ENCODE results near the gene MTMR11.
A peak's percentile ranks its signal among the peaks of the same experiment; 100 is the strongest.
"Not testable (repeated sequence)": the region's sequence is repeated elsewhere in the genome, so short reads cannot be mapped to it uniquely, and the experiment has no call there.

MTMR11 gene

DNA sequence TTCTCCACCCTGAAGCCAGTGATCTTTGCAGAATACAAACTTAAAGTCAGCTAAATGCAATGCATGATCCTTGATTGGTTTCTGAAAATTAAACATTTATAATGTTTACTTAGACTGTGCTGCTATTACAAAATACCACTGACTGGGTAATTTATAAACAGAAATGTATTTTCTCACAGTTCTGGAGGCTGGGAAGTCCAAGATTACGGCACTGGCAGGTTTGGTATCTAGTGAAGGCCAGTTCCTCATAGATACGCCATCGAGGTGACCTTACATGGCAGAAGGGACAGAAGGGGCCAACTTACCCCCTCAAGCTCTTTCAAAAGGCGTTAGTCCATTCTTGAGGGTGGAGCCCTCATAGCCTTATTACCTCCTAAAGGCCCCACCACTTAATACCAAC, 40.1 kb downstream of the MTMR11 start:
- no peak overlapping the region for H3K4me3 Mint-ChIP-seq
- H3K9me3 Mint-ChIP-seq: no peaks in the 10 kb centered on the region
- no peak overlapping the region for H3K27ac Mint-ChIP-seq
- H3K27me3 Mint-ChIP-seq (ENCODE audit: low read depth): no peaks in the 10 kb centered on the region
- peaks cover 4% of the 10 kb centered on the region for H3K36me3 Mint-ChIP-seq (ENCODE audit: low read depth)
- peaks cover 14% of the 10 kb centered on the region for H3K4me1 Mint-ChIP-seq (ENCODE audit: low read depth)

DNA sequence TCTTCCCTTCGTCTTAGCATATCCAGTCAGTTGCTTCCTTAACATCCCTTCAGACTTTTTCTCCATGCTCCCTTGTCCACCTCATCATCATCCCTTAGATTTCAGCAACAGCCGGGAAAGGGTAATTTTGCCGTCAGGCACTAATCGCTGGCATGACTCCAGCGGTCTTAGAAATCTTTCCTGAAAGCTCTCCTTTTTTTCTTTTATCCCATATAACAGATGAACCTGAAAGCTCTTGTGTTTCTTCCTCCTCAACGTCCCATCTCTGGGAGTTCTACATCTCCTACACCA, 47.7 kb downstream of the MTMR11 start:
- no peaks in the 10 kb centered on the region for H3K9me3 Mint-ChIP-seq
- H3K4me3 Mint-ChIP-seq: no peak overlapping the region

DNA sequence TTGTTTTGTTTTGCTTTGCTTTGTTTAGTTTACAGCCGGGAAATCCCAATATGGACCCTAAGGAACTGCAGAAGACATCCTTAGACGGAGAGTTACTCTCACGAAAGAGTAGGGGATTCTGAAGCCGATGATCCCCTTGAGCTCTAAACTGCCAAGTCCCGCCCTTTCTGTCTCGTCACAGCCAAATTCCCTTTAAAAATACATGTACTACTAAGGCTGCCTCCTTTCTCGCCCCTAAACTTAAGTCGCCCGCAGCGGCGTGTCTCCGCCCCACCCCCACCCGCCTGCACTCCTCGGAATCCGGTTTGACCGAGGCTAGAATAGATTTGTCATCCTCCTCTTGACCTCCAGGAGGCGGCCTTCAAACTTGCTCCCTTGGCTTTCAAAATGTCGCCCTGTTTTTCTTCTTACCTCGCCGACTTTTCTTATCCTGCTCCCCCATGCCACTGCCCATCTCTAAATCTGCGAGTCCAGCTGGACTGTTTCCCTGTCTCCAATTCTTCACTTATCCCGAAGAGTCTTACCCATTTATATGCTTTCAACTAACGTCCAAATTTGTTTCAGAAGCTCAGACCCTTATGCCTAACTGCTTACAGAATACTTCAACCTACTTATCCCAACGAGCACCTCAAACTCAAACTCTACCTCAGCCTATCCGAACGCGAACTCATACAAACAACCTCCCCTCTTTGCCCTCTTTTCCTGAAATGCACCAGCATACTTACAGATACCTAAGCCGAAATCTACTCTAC, 48.3 kb downstream of the MTMR11 start:
- no peak overlapping the region for H3K4me3 Mint-ChIP-seq
- no peak overlapping the region for H3K27ac Mint-ChIP-seq
- peaks cover 2% of the 10 kb centered on the region for H3K36me3 Mint-ChIP-seq (ENCODE audit: low read depth)
- no peaks in the 10 kb centered on the region for H3K27me3 Mint-ChIP-seq (ENCODE audit: low read depth)
- no peaks in the 10 kb centered on the region for H3K9me3 Mint-ChIP-seq
- peaks cover 7% of the 10 kb centered on the region for H3K4me1 Mint-ChIP-seq (ENCODE audit: low read depth)

More for the DNA sequence above, 47.7 kb downstream of the MTMR11 start:
- Mint-ChIP-seq H3K27me3 (ENCODE audit: low read depth) (no peaks in the 10 kb centered on the region), H3K4me1 (ENCODE audit: low read depth) (peaks cover 4% of the 10 kb centered on the region), H3K27ac (no peak overlapping the region), H3K36me3 (ENCODE audit: low read depth) (peaks cover 2% of the 10 kb centered on the region)

DNA sequence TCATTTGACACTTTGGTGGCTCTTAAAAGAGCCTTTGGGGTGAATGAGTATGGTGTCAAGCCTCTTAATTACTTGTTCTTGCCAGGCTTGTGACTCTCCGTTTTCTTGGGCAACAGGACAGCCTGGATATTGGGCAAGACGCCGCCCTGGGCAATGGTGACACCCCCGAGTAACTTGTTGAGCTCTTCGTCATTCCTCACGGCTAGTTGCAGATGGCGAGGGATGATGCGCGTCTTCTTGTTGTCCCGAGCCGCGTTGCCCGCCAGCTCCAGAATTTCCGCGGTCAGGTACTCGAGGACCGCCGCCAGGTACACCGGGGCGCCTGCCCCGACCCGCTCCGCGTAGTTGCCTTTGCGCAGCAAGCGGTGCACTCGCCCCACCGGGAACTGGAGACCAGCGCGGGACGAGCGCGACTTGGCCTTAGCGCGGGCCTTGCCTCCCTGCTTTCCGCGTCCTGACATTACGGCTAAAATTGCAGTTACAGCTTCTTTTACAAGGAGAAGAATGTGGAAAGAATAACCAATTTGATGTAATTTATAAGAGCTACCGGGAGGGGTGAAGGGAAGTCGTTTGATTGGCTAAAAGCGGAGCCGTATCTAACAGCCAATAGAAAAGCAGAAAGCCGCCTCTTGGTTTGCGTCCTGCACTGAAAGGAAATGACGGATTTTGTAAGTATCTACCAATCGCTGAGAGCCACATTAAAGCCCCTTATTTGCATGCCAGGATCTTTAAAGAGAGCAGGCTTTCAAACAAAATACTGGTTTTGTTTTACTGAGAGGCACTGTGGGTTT, 49.0 kb downstream of the MTMR11 start:
- Mint-ChIP-seq H3K9me3 (no peaks in the 10 kb centered on the region), H3K4me3 (no peak overlapping the region), H3K27me3 (ENCODE audit: low read depth) (no peaks in the 10 kb centered on the region), H3K4me1 (ENCODE audit: low read depth) (peaks cover 8% of the 10 kb centered on the region), H3K27ac (no peak overlapping the region), H3K36me3 (ENCODE audit: low read depth) (peaks cover 2% of the 10 kb centered on the region)

- not testable (repeated sequence) for H3K27ac Mint-ChIP-seq, H3K4me3 Mint-ChIP-seq
These were observed 49.6 kb downstream of the MTMR11 start for GRCh38 chr1:149887196-149887455.

GRCh38 chr1:149886396-149887195, 50.1 kb downstream of the MTMR11 start:
- H3K36me3 Mint-ChIP-seq (ENCODE audit: low read depth): peaks cover 6% of the 10 kb centered on the region
- peaks cover 15% of the 10 kb centered on the region for H3K4me1 Mint-ChIP-seq (ENCODE audit: low read depth)
- no peak overlapping the region for H3K4me3 Mint-ChIP-seq
- H3K27me3 Mint-ChIP-seq (ENCODE audit: low read depth): no peaks in the 10 kb centered on the region
- no peak overlapping the region for H3K27ac Mint-ChIP-seq
- no peaks in the 10 kb centered on the region for H3K9me3 Mint-ChIP-seq

More at GRCh38 chr1:149887196-149887455, 49.6 kb downstream of the MTMR11 start:
- H3K36me3 Mint-ChIP-seq (ENCODE audit: low read depth); H3K9me3 Mint-ChIP-seq; H3K27me3 Mint-ChIP-seq (ENCODE audit: low read depth): not testable (repeated sequence)
- peaks cover 11% of the 10 kb centered on the region for H3K4me1 Mint-ChIP-seq (ENCODE audit: low read depth)

DNA sequence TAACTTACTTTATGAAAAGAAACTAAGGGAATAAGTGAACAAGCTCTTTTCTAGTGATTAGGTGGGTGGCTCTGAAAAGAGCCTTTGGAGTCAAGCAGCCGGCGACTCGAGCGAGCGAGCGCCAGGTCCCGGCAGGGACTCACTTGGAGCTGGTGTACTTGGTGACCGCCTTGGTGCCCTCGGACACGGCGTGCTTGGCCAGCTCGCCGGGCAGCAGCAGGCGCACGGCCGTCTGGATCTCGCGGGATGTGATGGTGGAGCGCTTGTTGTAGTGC, 50.6 kb downstream of the MTMR11 start:
- H3K36me3 Mint-ChIP-seq (ENCODE audit: low read depth); H3K9me3 Mint-ChIP-seq; H3K27ac Mint-ChIP-seq; H3K27me3 Mint-ChIP-seq (ENCODE audit: low read depth); H3K4me3 Mint-ChIP-seq: not testable (repeated sequence)
- peaks cover 16% of the 10 kb centered on the region for H3K4me1 Mint-ChIP-seq (ENCODE audit: low read depth)

DNA sequence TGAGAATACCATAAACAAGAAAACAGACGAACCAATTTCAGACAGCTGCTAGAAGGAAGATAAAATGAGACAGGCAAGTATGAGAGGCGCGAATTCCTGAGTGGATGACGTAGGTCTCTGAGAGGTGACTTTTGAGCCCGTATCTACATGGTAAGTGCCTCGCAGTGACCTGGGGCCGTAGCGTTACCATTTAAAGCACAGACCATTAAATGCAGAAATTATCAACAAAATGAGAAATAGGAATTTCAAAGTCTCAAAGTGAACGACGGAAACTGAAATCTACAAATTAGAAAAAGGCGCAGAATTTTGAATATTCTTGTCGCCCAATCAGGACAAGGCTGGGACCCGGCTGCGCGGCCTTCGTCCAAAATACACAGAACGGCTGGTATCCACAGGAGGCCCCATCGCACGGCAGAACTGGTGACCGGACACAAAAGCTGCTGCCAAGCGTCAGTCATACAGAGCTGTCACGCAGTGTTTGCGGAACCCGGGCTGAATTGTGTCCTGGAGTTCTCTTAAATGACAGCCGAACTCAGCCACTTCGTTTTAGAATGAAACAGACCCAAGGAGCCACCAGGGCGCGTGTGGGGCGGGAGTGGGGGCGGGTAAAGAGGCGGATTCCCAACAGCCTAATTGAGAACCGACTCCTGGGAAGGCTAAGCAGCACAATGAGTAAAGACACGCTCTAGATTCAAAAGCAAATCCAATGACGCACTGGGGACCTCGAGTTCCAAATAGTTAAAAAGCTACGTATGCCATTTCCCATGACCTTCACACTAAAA, 51.1 kb downstream of the MTMR11 start:
- Mint-ChIP-seq H3K36me3 (ENCODE audit: low read depth) (peaks cover 6% of the 10 kb centered on the region), H3K4me3 (no peak overlapping the region), H3K27me3 (ENCODE audit: low read depth) (no peaks in the 10 kb centered on the region), H3K9me3 (no peaks in the 10 kb centered on the region), H3K4me1 (ENCODE audit: low read depth) (peaks cover 16% of the 10 kb centered on the region), H3K27ac (no peak overlapping the region)

DNA sequence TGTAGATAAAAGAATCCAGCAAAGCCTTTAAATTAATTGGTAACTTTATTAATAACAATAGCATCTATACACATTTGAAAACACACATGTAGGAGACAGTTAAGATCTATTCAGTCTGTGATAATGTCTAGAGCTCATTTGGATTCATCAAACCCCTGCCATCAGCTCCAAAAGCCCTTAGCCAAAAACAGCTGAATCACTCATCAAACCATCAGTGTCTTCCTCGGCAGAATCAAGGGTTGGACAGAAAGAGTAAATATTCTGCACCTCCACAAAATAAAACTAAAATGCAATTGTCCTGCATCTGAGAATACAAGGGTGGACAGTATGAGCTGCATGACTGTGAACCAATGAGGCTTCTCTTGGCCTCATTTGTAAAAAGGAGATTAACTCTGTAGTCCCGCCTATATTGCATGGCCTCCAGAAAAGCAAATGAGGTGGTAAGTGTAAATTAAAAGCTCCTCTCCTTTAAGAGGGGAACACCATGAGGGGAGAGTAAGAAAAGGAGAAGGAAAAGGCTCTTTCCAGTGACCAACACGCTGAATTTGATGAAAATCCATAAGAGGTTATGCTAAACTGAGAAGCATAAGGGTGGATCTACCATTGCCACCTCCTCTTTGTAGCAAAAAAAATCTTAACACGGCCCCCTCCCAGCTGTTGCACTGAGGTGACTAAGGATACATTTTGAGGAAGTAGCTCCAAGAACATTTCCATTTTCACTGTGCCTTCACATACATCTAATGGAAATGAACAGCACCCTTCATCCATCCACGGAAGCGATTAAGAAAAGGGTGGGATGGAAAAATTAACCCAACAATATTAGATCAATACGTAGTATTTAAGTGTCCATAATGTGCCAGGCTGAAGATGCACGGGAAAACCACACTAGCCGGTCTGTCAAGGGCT, 52.0 kb downstream of the MTMR11 start:
- Mint-ChIP-seq H3K9me3 (no peaks in the 10 kb centered on the region), H3K4me1 (ENCODE audit: low read depth) (peaks cover 16% of the 10 kb centered on the region), H3K36me3 (ENCODE audit: low read depth) (peaks cover 6% of the 10 kb centered on the region), H3K27ac (no peak overlapping the region), H3K27me3 (ENCODE audit: low read depth) (no peaks in the 10 kb centered on the region), H3K4me3 (no peak overlapping the region)

GRCh38 chr1:149883598-149884247, 53.0 kb downstream of the MTMR11 start:
- no peaks in the 10 kb centered on the region for H3K9me3 Mint-ChIP-seq
- H3K4me3 Mint-ChIP-seq: peak overlapping the region; percentile 6
- peaks cover 23% of the 10 kb centered on the region for H3K4me1 Mint-ChIP-seq (ENCODE audit: low read depth)
- peaks cover 8% of the 10 kb centered on the region for H3K36me3 Mint-ChIP-seq (ENCODE audit: low read depth)
- H3K27ac Mint-ChIP-seq: no peak overlapping the region
- no peaks in the 10 kb centered on the region for H3K27me3 Mint-ChIP-seq (ENCODE audit: low read depth)

- H3K27ac Mint-ChIP-seq: no peak overlapping the region
- peaks cover 23% of the 10 kb centered on the region for H3K4me1 Mint-ChIP-seq (ENCODE audit: low read depth)
- H3K27me3 Mint-ChIP-seq (ENCODE audit: low read depth): no peaks in the 10 kb centered on the region
- H3K9me3 Mint-ChIP-seq: no peaks in the 10 kb centered on the region
- no peak overlapping the region for H3K4me3 Mint-ChIP-seq
- peaks cover 6% of the 10 kb centered on the region for H3K36me3 Mint-ChIP-seq (ENCODE audit: low read depth)
These were observed 54.8 kb downstream of the MTMR11 start for GRCh38 chr1:149881876-149882275.

DNA sequence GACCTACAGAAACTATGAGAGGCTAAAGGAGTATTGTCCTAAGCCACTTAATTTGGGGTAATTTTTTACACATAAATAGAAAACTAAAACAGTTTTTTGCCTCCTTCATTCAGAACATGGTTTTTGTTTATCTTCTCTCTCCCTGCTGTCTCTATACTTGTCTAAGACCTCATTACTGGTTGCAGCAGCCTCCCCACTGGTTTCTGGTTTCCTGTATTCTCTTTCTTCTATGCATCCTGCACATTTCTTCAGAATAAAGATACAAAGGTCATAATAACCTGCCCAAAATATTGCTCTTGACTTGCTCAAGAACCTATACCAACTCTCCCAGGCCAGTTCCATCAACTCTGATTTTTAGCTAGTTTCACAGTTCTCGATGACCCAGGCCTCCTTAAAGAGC, 57.1 kb downstream of the MTMR11 start:
- Mint-ChIP-seq H3K36me3 (ENCODE audit: low read depth) (peaks cover 6% of the 10 kb centered on the region), H3K27ac (peak overlapping the region; percentile 72), H3K9me3 (no peaks in the 10 kb centered on the region), H3K27me3 (ENCODE audit: low read depth) (no peaks in the 10 kb centered on the region), H3K4me1 (ENCODE audit: low read depth) (peaks cover 23% of the 10 kb centered on the region), H3K4me3 (peak overlapping the region; percentile 50)
